ENCODE data around the gene CCDC144A.

- TF ChIP-seq CTCF (IDR thresholded peaks at IDR 0.05; ENCODE audit: low read length) (peak; percentile 26; the same call in 1 of the 2 replicates), EZH2 (IDR thresholded peaks at IDR 0.05; ENCODE audit: borderline replicate concordance, low read length) (no peak)
Observed at GRCh38 chr17:16818821-16819683, 129.0 kb downstream of the CCDC144A start.
